Activated naive CD8-positive, alpha-beta T cell (primary cell): ENCODE results near the gene TPD52L1.

Experiments used
- H3K27ac Mint-ChIP-seq: one replicate; pipeline ENCODE4 v1.8.0; 2021; ENCODE audit warnings: mixed read lengths
- H3K27me3 Mint-ChIP-seq: one replicate; pipeline ENCODE4 v1.8.0; 2021; ENCODE audit warnings: mixed read lengths
- H3K36me3 Mint-ChIP-seq: one replicate; pipeline ENCODE4 v1.8.0; 2021; ENCODE audit warnings: mixed read lengths
- H3K4me1 Mint-ChIP-seq: one replicate; pipeline ENCODE4 v1.8.0; 2021; ENCODE audit warnings: low read depth, mixed read lengths
- H3K4me3 Mint-ChIP-seq: one replicate; pipeline ENCODE4 v1.8.0; 2021; ENCODE audit warnings: mild to moderate bottlenecking, mixed read lengths
- H3K9me3 Mint-ChIP-seq: one replicate; pipeline ENCODE4 v1.8.0; 2021; ENCODE audit warnings: low read depth, mixed read lengths

Gene TPD52L1

DNA sequence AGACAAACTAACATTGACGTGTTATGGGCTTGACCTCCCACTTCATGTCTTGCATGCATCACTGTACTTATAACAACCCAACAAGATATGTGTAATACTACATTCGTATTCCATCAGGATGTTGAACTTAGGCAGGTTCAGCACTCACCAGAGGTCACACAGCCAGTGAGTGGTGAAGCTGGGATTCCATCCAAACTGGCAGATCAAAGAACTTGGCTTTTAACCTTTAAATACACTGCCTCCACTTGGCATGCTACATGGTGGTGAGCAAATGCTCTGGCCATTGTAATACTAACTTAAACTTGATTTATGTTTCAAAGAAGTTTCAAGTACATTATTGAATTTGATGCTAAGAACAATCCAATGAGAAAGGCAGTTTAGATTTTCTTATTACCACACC is 158.9 kb downstream of the TPD52L1 start:
- H3K27me3 Mint-ChIP-seq = peaks cover 9% of the 10 kb centered on the region
- H3K36me3 Mint-ChIP-seq = no peaks in the 10 kb centered on the region
- peaks cover 3% of the 10 kb centered on the region for H3K4me1 Mint-ChIP-seq
- H3K27ac Mint-ChIP-seq = no peak overlapping the region
- H3K4me3 Mint-ChIP-seq = no peak overlapping the region
- no peaks in the 10 kb centered on the region for H3K9me3 Mint-ChIP-seq

DNA sequence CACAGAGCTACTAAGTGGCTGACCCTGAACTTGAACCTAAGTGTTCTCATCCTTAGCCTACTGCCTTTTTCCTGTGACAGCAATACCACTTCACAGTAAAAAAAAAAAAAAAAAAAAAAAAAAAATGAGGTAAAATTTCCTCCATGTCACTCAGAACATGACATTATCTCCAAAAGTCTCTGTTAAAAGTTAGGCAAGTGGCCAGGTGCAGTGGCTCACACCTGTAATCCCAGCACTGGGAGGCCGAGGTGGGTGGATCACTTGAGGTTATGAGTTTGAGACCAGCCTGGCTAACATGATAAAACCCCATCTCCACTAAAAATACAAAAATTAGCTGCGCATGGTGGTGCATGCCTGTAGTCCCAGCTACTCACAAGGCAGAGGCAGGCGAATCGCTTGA is 159.4 kb downstream of the TPD52L1 start:
- Mint-ChIP-seq H3K4me1 (peaks cover 3% of the 10 kb centered on the region), H3K27ac (no peak overlapping the region), H3K36me3 (no peaks in the 10 kb centered on the region), H3K4me3 (no peak overlapping the region), H3K9me3 (no peaks in the 10 kb centered on the region), H3K27me3 (peaks cover 8% of the 10 kb centered on the region)
